DOHH2 (cell line): ENCODE results near the gene TIGIT.

Experiments
- CTCF ChIP-seq: fragments of 200-600 bp; sonication (generic); IDR thresholded peaks from one replicate; pipeline ENCODE4 v1.5.1; 2014; ENCODE audit warnings: antibody characterized with exemption, mild to moderate bottlenecking, low read depth, low read length; ENCODE audit not compliant: poor library complexity, severe bottlenecking
- EZH2phosphoT487 ChIP-seq: fragments of 200-600 bp; sonication (generic); IDR thresholded peaks from 2 replicates; pipeline ENCODE4 v1.6.1; 2017; ENCODE audit warnings: borderline replicate concordance, mild to moderate bottlenecking, antibody characterized with exemption, low read length, moderate library complexity, mixed read lengths

GRCh38 chr3:114350271-114350670, 56.4 kb downstream of the TIGIT start:
- TF ChIP-seq EZH2phosphoT487 (no peak), CTCF (no peak)
